HCT116 (cell line): ENCODE results near the gene TRA2A.

Experiments
- ATF3 ChIP-seq: IDR thresholded peaks from 2 replicates; pipeline ENCODE4 v1.6.1; 2012
- CEBPB ChIP-seq: IDR thresholded peaks from 2 replicates; pipeline ENCODE4 v1.6.1; 2012; ENCODE audit warnings: low read depth
- CTCF ChIP-seq, 3 experiments: fragments of 200-600 bp in 1 of 3; sonication (generic) in 1 of 3; IDR thresholded peaks in 2 of 3; conservative IDR thresholded peaks in 1 of 3; 2 replicates each; pipeline ENCODE4 v1.5.1; 2012 to 2017; ENCODE audit warnings: low read depth in 2 of 3, low read length in 2 of 3, antibody characterized with exemption in 1 of 3, borderline replicate concordance in 1 of 3, control low read depth in 1 of 3, mild to moderate bottlenecking in 1 of 3, mixed read lengths in 1 of 3, mixed run types in 1 of 3, moderate library complexity in 1 of 3; ENCODE audit not compliant: insufficient read depth in 1 of 3
- EZH2 ChIP-seq: fragments of 200-600 bp; sonication (generic); IDR thresholded peaks from 2 replicates; pipeline ENCODE4 v1.6.1; 2017; ENCODE audit warnings: antibody characterized with exemption, mixed run types
- FOSL1 ChIP-seq: IDR thresholded peaks from 2 replicates; pipeline ENCODE4 v1.6.1; 2012; ENCODE audit warnings: low read depth
- JUND ChIP-seq: IDR thresholded peaks from 2 replicates; pipeline ENCODE4 v1.6.1; 2012
- POLR2A ChIP-seq: IDR thresholded peaks from 2 replicates; pipeline ENCODE4 v1.7.0; 2011; ENCODE audit warnings: borderline replicate concordance; ENCODE audit not compliant: insufficient read depth, insufficient read length; ENCODE audit errors: extremely low read depth
- YY1 ChIP-seq: IDR thresholded peaks from 2 replicates; pipeline ENCODE4 v1.6.1; 2011; ENCODE audit warnings: low read length, low read depth, moderate library complexity, mild to moderate bottlenecking; ENCODE audit not compliant: insufficient replicate concordance; ENCODE audit errors: extremely low read depth
- ZFX ChIP-seq: fragments of 450-650 bp; IDR thresholded peaks from 2 replicates; pipeline ENCODE4 v1.6.1; 2017

GRCh38 chr7:23494009-23494408 lies 37.8 kb downstream of the TRA2A start:
- TF ChIP-seq CTCF (IDR thresholded peaks at IDR 0.05 in 2 of 3, conservative IDR thresholded peaks at IDR 0.05 in 1 of 3; ENCODE audit: borderline replicate concordance in 1 of 3, insufficient read depth in 1 of 3, low read depth in 2 of 3, low read length in 2 of 3) (no peak), FOSL1 (no peak), POLR2A (no peak), ATF3 (no peak), EZH2 (no peak), YY1 (no peak), ZFX (no peak), JUND (no peak), CEBPB (no peak)
